Measurements from ENCODE around the gene ABI2.

The ABI2 gene

DNA sequence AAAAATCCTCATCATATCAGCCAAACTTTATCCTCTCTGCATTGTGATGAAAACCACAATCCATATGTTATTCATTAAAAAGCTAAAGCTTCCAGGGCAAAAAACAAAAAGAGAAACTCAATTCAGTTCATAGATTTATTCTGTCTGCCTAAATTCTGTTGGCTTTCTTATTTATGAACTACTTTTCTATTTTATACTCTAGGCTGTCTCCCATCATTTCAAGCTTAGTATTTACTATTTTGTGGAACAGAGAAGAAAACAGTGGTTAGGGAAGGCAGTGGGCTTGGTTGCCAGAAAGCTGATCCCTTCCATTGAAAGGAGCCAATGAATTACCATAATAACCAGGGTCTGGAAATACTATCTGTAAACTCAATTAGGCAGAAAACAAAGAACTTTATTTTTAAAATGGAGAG is 135.1 kb downstream of the ABI2 start:
- no peaks in the 10 kb centered on the region for H3K4me1 ChIP-seq (ENCODE audit: control insufficient read depth, insufficient read depth, low read length)
- H3K27me3 ChIP-seq (ENCODE audit: control insufficient read depth, insufficient read depth, low read length, poor library complexity, severe bottlenecking): no peaks in the 10 kb centered on the region
- H3K27ac ChIP-seq (ENCODE audit: insufficient read depth, low read depth, low read length, poor library complexity, severe bottlenecking): no peak overlapping the region
- no peaks in the 10 kb centered on the region for H3K9me3 ChIP-seq (ENCODE audit: control insufficient read depth, low read length)
- peaks cover 6% of the 10 kb centered on the region for H3K36me3 ChIP-seq (ENCODE audit: control insufficient read depth, insufficient read depth, low read length)
- no peak overlapping the region for H3K4me3 ChIP-seq (ENCODE audit: insufficient read depth, low read depth, low read length)

DNA sequence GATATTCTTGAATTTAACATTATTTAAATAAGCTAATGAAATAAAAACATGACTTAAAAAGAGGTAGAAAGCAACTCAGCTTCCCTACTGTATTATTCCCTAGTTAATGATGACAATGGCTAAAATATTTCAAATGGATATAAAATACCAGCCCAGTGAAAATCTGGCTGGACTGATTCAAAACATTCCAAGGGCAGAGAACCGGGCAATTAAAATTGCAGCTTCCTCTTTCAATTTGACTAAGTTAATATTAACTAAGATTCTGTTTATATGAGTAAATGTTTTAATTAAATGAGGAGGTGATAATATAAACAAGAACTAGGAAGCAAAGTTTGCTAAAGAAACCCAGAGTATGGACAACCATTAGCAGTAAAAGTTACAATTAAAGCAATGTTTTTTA is 141.4 kb downstream of the ABI2 start:
- Histone ChIP-seq H3K9me3 (ENCODE audit: control insufficient read depth, low read length) (no peaks in the 10 kb centered on the region), H3K27me3 (ENCODE audit: control insufficient read depth, insufficient read depth, low read length, poor library complexity, severe bottlenecking) (no peaks in the 10 kb centered on the region), H3K4me1 (ENCODE audit: control insufficient read depth, insufficient read depth, low read length) (no peaks in the 10 kb centered on the region), H3K27ac (ENCODE audit: insufficient read depth, low read depth, low read length, poor library complexity, severe bottlenecking) (no peak overlapping the region), H3K36me3 (ENCODE audit: control insufficient read depth, insufficient read depth, low read length) (no peaks in the 10 kb centered on the region), H3K4me3 (ENCODE audit: insufficient read depth, low read depth, low read length) (no peak overlapping the region)
- 80 to 100% methylated on average over 1 of the region's 1 CpG for WGBS, 2 experiments

DNA sequence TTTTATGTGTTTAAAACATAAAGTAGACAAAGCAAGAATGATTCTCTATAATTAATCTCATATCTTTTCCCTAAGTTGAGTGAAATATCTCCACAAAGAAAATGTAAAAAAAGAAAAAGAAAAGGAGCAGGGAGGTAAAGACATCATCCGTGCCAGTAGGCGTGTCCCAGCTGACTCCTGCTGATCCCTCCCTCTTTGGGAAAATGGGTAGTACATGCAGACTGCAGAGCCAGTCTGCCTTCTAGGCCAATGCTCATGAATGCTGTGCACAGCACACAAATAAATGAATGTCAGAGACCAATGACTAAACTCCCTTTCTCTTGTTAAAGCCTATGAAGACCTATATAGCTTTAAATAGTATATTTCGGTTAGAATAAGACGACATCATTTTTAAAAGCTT is 142.2 kb downstream of the ABI2 start:
- H3K27ac ChIP-seq (ENCODE audit: insufficient read depth, low read depth, low read length, poor library complexity, severe bottlenecking): no peak overlapping the region
- WGBS, 2 experiments: 82 to 86% methylated on average over 4 of the region's 4 CpGs
- no peaks in the 10 kb centered on the region for H3K27me3 ChIP-seq (ENCODE audit: control insufficient read depth, insufficient read depth, low read length, poor library complexity, severe bottlenecking)
- no peak overlapping the region for H3K4me3 ChIP-seq (ENCODE audit: insufficient read depth, low read depth, low read length)
- H3K36me3 ChIP-seq (ENCODE audit: control insufficient read depth, insufficient read depth, low read length): no peaks in the 10 kb centered on the region
- H3K9me3 ChIP-seq (ENCODE audit: control insufficient read depth, low read length): no peaks in the 10 kb centered on the region
- H3K4me1 ChIP-seq (ENCODE audit: control insufficient read depth, insufficient read depth, low read length): no peaks in the 10 kb centered on the region

DNA sequence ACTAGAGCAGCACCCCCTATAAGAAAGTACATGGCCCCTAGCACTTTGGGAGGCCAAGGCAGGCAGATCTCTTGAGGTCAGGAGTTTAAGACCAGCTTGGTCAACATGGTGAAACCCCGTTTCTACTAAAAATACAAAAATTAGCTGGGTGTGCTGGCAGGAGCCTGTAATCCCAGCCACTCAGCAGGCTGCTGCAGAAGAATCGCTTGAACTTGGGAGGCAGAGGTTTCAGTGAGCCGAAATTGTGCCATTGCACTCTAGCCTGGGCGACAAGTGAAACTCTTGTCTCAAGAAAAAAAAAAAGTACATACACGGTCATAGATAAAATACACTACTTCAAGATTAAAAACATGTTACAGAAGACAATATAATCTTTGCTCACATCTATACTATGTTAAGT is 143.1 kb downstream of the ABI2 start:
- Histone ChIP-seq H3K9me3 (ENCODE audit: control insufficient read depth, low read length) (no peaks in the 10 kb centered on the region), H3K27me3 (ENCODE audit: control insufficient read depth, insufficient read depth, low read length, poor library complexity, severe bottlenecking) (no peaks in the 10 kb centered on the region), H3K36me3 (ENCODE audit: control insufficient read depth, insufficient read depth, low read length) (no peaks in the 10 kb centered on the region), H3K4me3 (ENCODE audit: insufficient read depth, low read depth, low read length) (no peak overlapping the region), H3K27ac (ENCODE audit: insufficient read depth, low read depth, low read length, poor library complexity, severe bottlenecking) (no peak overlapping the region), H3K4me1 (ENCODE audit: control insufficient read depth, insufficient read depth, low read length) (no peaks in the 10 kb centered on the region)
- 91 to 96% methylated on average over 4 of the region's 5 CpGs for WGBS, 2 experiments

DNA sequence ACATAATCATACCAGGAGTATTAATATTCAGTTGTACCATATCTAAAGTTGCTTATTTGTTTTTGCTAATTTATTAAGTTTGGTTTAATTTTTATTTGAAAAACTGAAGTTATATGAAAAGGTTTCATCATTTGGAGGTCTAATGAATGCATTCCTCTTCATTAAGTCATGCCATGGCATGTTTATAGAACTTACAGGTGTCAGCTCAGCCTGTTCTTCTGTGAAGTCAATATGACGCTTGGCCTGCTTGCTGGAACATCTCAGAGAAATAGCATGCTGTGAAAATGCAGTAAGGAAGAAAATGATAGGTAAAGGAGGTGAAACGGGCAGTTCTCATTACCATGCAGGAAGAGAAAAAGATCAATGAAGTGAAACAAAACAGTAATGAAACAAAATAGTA is 148.7 kb downstream of the ABI2 start:
- Histone ChIP-seq H3K9me3 (ENCODE audit: control insufficient read depth, low read length) (no peaks in the 10 kb centered on the region), H3K4me1 (ENCODE audit: control insufficient read depth, insufficient read depth, low read length) (no peaks in the 10 kb centered on the region), H3K27me3 (ENCODE audit: control insufficient read depth, insufficient read depth, low read length, poor library complexity, severe bottlenecking) (no peaks in the 10 kb centered on the region), H3K36me3 (ENCODE audit: control insufficient read depth, insufficient read depth, low read length) (no peaks in the 10 kb centered on the region), H3K27ac (ENCODE audit: insufficient read depth, low read depth, low read length, poor library complexity, severe bottlenecking) (no peak overlapping the region), H3K4me3 (ENCODE audit: insufficient read depth, low read depth, low read length) (no peak overlapping the region)
- 92 to 99% methylated on average over 2 of the region's 2 CpGs for WGBS, 2 experiments

DNA sequence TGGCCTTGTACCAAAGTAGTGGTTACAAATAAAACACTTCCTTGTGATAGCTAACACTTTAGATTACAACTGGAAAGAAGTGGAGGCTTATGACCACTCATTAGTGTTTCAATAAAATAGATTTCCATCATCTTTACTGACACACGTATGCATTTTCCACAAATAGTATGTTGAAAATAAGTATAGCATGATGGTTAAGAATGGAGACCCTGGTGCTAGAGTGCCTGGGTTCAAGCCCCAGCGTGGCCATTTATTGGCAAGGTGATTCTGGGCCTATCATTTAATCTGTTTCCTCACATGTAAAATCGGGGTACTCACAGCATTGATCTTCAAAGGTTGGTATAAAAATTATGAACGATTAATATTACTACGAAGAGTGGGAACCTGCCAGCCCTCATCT is 152.4 kb downstream of the ABI2 start:
- H3K27ac ChIP-seq (ENCODE audit: insufficient read depth, low read depth, low read length, poor library complexity, severe bottlenecking): no peak overlapping the region
- no peaks in the 10 kb centered on the region for H3K4me1 ChIP-seq (ENCODE audit: control insufficient read depth, insufficient read depth, low read length)
- WGBS, 2 experiments: 93 to 99% methylated on average over 3 of the region's 5 CpGs
- H3K9me3 ChIP-seq (ENCODE audit: control insufficient read depth, low read length): no peaks in the 10 kb centered on the region
- no peak overlapping the region for H3K4me3 ChIP-seq (ENCODE audit: insufficient read depth, low read depth, low read length)
- no peaks in the 10 kb centered on the region for H3K27me3 ChIP-seq (ENCODE audit: control insufficient read depth, insufficient read depth, low read length, poor library complexity, severe bottlenecking)
- no peaks in the 10 kb centered on the region for H3K36me3 ChIP-seq (ENCODE audit: control insufficient read depth, insufficient read depth, low read length)

DNA sequence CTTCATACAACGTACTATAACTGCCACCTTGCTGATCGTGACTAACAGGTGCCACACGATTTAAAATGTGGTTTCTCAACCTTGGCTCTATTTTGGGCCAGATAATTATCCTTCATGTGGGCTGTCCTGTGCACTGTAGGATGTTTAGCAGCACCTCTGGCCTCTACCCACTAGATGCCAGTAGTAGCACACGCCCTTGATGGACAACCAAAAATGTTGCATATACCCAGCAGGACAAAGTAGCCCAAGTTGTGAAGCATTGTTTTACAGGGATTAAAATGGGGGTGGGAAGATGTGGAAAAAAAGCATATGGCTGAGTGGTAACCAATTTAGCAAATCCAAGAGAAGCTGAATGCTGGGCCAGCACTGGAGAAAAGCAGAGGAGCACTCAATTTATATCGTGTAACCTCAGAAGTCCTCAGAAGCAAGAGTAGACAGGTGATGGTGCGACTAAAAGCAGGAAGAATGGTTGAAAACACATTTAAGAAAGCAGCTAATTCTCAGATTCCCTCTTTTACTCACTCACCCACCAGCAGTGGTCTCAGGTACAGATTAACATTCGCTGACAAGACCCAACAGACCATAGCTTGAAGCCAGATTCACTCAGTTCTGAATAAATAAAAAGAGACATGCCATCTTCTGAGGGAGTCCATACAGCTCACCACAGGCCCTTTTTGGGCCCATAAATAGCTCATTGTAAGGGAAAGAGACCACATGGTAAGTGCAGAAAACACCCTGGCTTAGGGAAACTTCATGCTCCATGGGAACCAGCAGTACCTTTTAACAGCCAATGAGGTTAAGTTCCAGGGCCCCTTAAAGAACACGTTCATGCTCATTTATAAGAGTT is 156.3 kb downstream of the ABI2 start:
- H3K36me3 ChIP-seq (ENCODE audit: control insufficient read depth, insufficient read depth, low read length): no peaks in the 10 kb centered on the region
- H3K4me1 ChIP-seq (ENCODE audit: control insufficient read depth, insufficient read depth, low read length): no peaks in the 10 kb centered on the region

DNA sequence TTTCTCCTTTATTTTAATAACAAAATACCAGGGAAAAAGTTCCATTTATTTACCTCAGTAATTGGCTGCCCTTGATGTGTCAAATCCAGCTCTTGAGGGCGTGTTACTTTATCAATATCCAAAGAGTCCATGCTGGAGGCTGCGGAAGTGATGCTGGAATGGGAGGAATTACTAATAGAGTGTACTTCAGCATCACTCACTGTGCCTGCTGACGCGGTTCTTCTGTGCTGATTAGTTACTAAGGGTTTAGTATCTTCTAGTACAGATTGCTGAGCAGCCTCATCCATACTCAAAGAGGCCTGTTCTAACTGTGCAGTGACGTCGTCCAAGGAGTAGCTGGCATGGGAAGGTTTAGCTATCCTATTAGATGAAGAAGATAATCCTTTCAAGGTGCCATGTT is 161.3 kb downstream of the ABI2 start:
- H3K4me3 ChIP-seq (ENCODE audit: insufficient read depth, low read depth, low read length): no peak overlapping the region
- H3K36me3 ChIP-seq (ENCODE audit: control insufficient read depth, insufficient read depth, low read length): no peaks in the 10 kb centered on the region
- no peaks in the 10 kb centered on the region for H3K27me3 ChIP-seq (ENCODE audit: control insufficient read depth, insufficient read depth, low read length, poor library complexity, severe bottlenecking)
- H3K9me3 ChIP-seq (ENCODE audit: control insufficient read depth, low read length): no peaks in the 10 kb centered on the region
- no peaks in the 10 kb centered on the region for H3K4me1 ChIP-seq (ENCODE audit: control insufficient read depth, insufficient read depth, low read length)
- WGBS, 2 experiments: 97 to 98% methylated on average over 6 of the region's 6 CpGs
- no peak overlapping the region for H3K27ac ChIP-seq (ENCODE audit: insufficient read depth, low read depth, low read length, poor library complexity, severe bottlenecking)

More for the DNA sequence above, 156.3 kb downstream of the ABI2 start:
- Histone ChIP-seq H3K27me3 (ENCODE audit: control insufficient read depth, insufficient read depth, low read length, poor library complexity, severe bottlenecking) (no peaks in the 10 kb centered on the region), H3K9me3 (ENCODE audit: control insufficient read depth, low read length) (no peaks in the 10 kb centered on the region), H3K27ac (ENCODE audit: insufficient read depth, low read depth, low read length, poor library complexity, severe bottlenecking) (no peak overlapping the region), H3K4me3 (ENCODE audit: insufficient read depth, low read depth, low read length) (no peak overlapping the region)
- 74 to 75% methylated on average over 8 of the region's 8 CpGs for WGBS, 2 experiments

DNA sequence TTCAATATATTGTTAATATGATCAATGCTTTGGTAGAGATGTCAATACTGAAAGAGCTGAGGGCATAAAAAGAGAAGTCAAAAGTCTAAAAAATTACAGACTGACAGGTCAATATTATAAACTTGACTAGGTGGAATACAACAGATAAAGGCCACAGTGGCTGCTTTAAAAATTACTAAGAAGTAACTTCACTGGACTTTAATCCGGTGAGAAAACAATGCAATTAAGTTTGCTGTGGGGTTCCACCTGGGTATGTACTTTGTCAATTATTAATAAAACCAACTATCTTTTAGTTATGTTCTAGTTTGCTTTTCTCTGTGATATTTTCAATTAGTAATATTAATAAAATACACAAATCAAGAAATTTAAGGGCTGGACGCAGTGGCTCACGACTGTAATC is 162.2 kb downstream of the ABI2 start:
- Histone ChIP-seq H3K9me3 (ENCODE audit: control insufficient read depth, low read length) (no peaks in the 10 kb centered on the region), H3K27me3 (ENCODE audit: control insufficient read depth, insufficient read depth, low read length, poor library complexity, severe bottlenecking) (no peaks in the 10 kb centered on the region), H3K27ac (ENCODE audit: insufficient read depth, low read depth, low read length, poor library complexity, severe bottlenecking) (no peak overlapping the region), H3K36me3 (ENCODE audit: control insufficient read depth, insufficient read depth, low read length) (no peaks in the 10 kb centered on the region), H3K4me3 (ENCODE audit: insufficient read depth, low read depth, low read length) (no peak overlapping the region), H3K4me1 (ENCODE audit: control insufficient read depth, insufficient read depth, low read length) (no peaks in the 10 kb centered on the region)
- WGBS, 2 experiments: 88 to 100% methylated on average over 2 to 3 of the region's 3 CpGs

DNA sequence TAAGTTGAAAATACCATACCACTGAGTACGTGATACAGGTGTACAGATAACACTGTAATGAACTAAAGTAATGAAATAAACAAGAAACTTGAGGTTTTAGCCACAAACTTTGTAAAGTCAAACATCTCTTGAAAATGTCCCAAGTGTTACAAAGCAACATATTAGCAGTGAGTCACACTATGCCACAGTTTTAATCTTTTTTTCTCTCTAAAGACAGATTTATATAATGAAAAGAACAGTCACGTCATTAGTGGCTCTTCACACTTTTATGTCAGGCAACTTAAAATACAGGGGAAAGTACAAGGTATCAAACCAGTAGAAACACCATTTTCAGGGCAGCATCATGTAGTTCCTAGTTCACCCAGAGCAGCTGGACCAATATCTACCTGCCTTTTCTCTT is 164.8 kb downstream of the ABI2 start:
- 94 to 98% methylated on average over 1 to 2 of the region's 2 CpGs for WGBS, 2 experiments
- no peaks in the 10 kb centered on the region for H3K27me3 ChIP-seq (ENCODE audit: control insufficient read depth, insufficient read depth, low read length, poor library complexity, severe bottlenecking)

More for the DNA sequence above, 164.8 kb downstream of the ABI2 start:
- Histone ChIP-seq H3K27ac (ENCODE audit: insufficient read depth, low read depth, low read length, poor library complexity, severe bottlenecking) (no peak overlapping the region), H3K9me3 (ENCODE audit: control insufficient read depth, low read length) (no peaks in the 10 kb centered on the region), H3K4me3 (ENCODE audit: insufficient read depth, low read depth, low read length) (no peak overlapping the region), H3K4me1 (ENCODE audit: control insufficient read depth, insufficient read depth, low read length) (no peaks in the 10 kb centered on the region), H3K36me3 (ENCODE audit: control insufficient read depth, insufficient read depth, low read length) (no peaks in the 10 kb centered on the region)
